Measurements from ENCODE around the gene FAM3B. TPM values are rescaled to one million over a fixed set of nuclear protein-coding genes. Genes with fewer than 3 reads are reported as not detected.
"Not testable (repeated sequence)": the region's sequence is repeated elsewhere in the genome, so short reads cannot be mapped to it uniquely, and the experiment has no call there.

The FAM3B gene, protein sequence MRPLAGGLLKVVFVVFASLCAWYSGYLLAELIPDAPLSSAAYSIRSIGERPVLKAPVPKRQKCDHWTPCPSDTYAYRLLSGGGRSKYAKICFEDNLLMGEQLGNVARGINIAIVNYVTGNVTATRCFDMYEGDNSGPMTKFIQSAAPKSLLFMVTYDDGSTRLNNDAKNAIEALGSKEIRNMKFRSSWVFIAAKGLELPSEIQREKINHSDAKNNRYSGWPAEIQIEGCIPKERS
- 6.6 TPM for total RNA-seq

- DNase-seq: peak; percentile 8
These were observed at the start of gene FAM3B for GRCh38 chr21:41316200-41317062. TSS of gene FAM3B (plus strand) at chr21:41316801. CDS start at chr21:41316880, 79 bp downstream.

- no peak for DNase-seq
These were observed 49.3 kb upstream of the FAM3B start for GRCh38 chr21:41267346-41267745.

- DNase-seq: no peak
These were observed 47.1 kb upstream of the FAM3B start for GRCh38 chr21:41269535-41269934.

- no peak for DNase-seq
These were observed 39.4 kb upstream of the FAM3B start for GRCh38 chr21:41277196-41277595.

- DNase-seq: no peak
These were observed 38.8 kb upstream of the FAM3B start for GRCh38 chr21:41277846-41278245.

- peak; percentile 18 for DNase-seq
These were observed 36.3 kb upstream of the FAM3B start for GRCh38 chr21:41280115-41280919.

DNA sequence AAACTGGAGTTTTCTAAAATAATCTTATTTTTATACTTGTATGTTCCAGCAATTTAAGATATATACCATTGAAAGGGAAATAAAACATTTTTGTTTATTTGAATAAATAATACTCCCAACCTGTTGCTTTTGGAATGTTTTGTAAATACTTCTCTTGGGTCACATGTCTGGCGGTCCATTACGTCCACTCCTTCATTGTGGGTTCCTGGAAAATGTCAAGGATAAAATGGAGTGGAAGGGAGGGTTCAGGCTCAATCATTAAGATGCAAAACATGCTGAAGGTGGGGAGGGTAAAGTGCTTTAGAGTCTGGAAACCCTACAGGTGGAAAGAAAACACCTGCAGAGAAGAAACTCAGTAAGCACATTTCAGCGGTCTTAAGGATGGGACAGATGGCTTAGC, 34.2 kb upstream of the FAM3B start:
- DNase-seq: no peak

- peak; percentile 90 for DNase-seq
These were observed 33.3 kb upstream of the FAM3B start for GRCh38 chr21:41283211-41283818.

DNA sequence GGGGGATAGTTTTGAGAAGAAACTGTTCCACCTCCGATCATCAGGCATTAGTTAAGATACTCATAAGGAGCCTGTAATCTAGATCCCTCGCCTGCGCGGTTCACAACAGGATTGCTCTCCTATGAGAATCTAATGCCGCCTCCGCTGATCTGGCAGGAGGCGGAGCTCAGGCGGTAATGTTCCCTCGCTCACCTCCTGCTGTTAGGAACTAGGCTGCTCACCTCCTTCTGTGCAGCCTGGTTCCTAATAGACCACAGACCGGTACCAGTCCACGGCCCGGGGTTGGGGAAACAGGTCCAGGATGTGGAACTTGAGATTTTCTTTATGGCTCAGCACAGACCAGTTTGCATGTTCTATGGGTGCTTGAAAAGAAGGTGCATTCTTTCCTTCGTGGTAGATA, 27.2 kb upstream of the FAM3B start:
- no peak for DNase-seq

DNA sequence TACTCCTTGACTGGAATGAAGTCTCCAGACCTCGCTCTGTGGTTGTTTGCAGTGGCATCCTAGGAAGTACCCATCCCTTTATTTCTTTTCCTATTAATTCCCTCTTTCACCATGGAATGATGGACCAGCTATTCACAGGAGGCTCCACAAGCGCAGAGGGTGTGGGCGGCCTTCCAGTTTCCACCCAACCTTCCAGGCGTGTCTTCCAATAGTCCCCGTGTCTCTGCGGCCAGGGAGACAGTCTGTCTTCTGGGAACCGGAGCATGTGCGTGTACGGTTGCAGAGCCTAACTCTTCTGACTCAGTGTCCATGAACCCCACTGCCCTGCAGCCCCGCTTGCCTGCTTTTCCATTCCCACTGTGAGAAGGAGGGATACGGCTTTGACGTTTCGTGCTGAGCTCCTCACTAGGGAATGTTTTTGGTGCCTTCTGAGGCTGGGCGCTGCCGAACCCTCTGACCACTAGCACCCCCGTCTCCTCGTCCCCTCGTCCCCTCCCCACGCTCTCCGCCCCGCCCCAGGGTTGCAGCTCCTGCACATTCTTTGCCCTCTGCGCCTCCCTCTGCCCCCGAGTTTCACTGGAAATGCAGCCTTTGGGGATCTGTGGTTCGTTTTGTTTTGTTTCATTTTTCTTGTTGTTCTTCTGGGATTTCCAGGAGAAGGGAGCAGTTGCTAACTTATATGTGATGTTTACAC, 26.3 kb upstream of the FAM3B start:
- no peak for DNase-seq

GRCh38 chr21:41294548-41295231, 21.9 kb upstream of the FAM3B start:
- no peak for DNase-seq

- DNase-seq: no peak
These were observed 20.8 kb upstream of the FAM3B start for GRCh38 chr21:41295721-41296254.

DNA sequence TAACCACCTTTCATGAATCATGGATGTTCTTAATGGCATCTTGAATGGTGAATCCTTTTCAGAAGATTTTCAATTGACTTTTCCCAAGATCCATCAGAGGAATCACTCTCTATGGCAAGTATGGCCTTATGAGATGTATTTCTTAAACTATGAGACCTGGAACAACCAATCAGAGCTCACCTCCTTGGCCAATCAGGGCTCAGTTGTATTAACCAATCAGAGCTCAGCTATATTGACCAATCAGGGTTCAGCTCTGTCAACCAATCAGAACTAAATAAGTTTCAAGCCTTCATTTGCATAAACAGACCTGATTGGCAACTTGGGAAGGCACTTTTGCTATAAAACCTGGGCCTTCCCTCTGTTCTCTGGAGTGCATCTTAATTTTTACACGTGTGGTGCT, 13.6 kb upstream of the FAM3B start:
- DNase-seq: no peak

DNA sequence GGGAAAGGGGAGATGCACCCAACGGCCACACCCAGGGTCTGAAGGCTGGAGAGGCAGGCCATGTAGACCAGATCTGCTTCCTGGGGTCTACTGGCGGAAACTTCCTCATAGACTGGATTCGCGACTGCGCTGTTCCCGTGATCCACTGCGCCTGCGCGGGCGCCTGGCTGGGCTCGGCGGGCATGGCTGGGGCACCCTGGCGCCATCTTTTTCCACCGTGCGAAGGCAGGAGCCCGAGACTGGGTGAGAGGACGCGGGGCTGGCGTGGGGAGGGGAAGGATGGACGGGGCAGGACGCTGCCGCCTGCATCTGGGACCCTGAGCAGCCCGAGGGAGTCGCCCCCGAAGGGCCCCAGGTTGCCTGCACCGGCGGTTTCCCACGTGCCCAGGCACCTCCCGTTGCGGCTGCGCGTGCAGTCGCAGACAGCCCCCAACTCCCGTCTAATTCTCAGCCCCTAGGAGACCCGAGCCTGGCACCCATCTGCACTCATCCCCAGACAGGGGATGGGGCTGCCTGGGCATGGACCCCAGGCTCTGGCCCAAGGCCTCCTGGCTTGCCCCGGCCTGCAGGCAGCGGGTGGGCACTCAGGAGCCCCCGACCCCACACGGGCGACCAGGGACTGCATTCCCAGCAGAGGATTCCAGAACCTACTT, 12.4 kb upstream of the FAM3B start:
- DNase-seq: no peak

DNA sequence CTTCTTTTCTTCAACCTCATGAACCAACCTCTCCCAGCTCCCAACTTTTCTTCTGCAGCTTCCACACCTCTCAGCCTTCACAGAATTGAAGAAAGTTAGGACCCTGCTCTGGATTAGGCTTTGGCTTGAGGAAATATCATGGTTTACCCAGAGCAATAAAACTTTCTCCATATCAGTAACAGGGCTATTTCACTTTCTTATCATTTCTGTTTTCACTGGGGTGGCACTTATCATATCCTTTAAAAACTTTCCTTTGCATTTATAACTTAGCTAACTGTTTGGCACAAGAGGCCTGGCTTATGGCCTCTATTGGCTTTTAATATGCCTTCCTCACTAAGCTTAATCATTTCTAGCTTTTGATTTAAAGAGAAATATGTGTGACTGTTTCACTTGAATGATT, 9.4 kb upstream of the FAM3B start:
- no peak for DNase-seq

- DNase-seq: not testable (repeated sequence)
These were observed 3.1 kb upstream of the FAM3B start for GRCh38 chr21:41313285-41314164.

GRCh38 chr21:41315726-41316125, 875 bp upstream of the FAM3B start:
- DNase-seq: no peak

DNA sequence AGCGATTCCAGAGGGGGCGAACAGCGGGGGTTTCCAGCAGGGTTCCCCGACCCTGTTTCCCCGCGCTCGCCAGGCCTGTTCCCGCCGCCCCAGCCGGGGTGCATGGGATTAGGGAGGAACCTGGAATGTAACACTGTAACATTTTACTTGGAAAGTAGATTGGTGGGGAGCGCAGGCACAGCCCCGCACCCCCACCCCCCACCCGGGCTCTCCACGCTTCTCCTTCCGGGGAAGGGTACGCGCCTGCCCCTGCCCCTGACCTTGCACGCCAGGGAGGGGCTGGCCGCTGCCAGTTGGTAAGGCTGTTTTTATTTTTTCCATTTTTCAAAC, 427 bp downstream of the FAM3B start:
- no peak for DNase-seq

- no peak for DNase-seq
These were observed 857 bp downstream of the FAM3B start for GRCh38 chr21:41317458-41317857.

DNA sequence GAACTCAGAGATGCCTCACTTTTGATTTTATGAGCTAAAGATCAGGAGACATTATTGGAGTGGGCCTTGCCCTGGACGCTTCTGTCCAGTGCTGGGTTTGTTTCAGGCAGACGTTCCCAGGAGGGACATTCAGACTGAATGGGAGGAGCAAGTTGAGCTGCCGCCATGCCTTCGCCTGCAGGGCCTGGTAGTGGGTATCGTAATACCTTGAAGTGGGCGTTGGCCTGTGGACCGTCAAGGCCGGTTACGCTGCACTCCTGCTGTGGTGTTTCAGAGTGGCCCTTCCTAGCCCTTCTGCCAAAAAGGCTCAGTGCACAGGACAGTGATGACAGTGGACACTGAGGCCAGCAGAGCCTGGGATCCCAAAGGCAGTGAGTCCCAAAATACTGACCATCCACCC, 1.6 kb downstream of the FAM3B start:
- no peak for DNase-seq
